ENCODE measurements around the gene NFIA. TPM values are rescaled to one million over a fixed set of nuclear protein-coding genes. Genes with fewer than 3 reads are reported as not detected.

NFIA gene
- total and polyA plus RNA-seq, 10 of the 15 experiments (the other 5 are each of a cell fraction or from before 2014, with no cell fraction given): 0.10 to 0.16 TPM; not detected in 8

GRCh38 chr1:61368876-61369275 lies 286.5 kb downstream of the NFIA start (continued):
- TF ChIP-seq POLR2AphosphoS2 (IDR thresholded peaks at IDR 0.05; ENCODE audit: low read depth, low read length) (no peak), FOXM1 (IDR thresholded peaks at IDR 0.05; ENCODE audit: low read depth, low read length) (no peak)

DNA sequence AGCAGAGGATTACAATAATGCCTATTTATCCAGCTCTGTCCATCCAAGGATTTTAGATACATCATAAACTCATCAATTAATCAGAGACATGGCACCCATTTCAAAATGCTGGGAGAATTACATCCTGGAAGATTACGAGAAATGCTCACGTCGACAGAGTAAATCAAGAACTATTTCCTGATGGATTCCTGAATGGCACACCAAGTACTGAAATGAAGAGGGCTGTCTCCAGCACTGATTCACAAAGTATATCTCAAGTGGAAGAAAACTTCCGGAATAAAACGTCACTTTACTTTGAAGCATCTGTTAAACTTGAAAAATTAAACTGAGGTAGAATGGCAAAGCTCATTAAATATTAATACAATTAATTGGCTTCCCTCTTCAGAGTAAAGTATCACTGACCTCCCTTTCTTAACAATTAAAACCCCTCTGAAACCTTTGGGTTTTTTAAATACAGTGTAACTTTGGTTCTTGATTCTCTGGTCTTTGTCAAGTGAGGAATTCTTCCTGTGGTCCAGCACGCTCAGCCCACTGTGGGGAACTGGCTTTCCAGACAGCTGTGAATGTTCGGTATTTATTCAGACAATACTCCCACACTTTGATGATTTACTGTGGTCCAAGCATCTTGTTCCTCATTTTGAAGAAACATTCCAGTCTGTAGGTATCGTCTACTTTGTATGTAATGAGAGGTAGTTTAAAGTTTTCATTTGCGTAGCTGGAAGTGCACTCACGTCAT lies 288.0 kb downstream of the NFIA start:
- Histone ChIP-seq H3K27me3 (replicated peaks in 1 of 2; ENCODE audit: control insufficient read depth in 2 of 2, insufficient read depth in 2 of 2, low read length in 1 of 2) (peaks cover 0 to 3% of the 10 kb centered on the region in 2 experiments; a peak in 1 of 4 replicates), H3K79me2 (ENCODE audit: control insufficient read depth, insufficient read depth, low read length) (no peaks in the 10 kb centered on the region), H3K27ac (ENCODE audit: control insufficient read depth, insufficient read depth) (no peak overlapping the region), H3K36me3 (ENCODE audit: control insufficient read depth in 2 of 2, insufficient read depth in 2 of 2, low read length in 1 of 2) (no peaks in the 10 kb centered on the region), H3K9me3 (replicated peaks; ENCODE audit: control insufficient read depth, insufficient read depth, low read length) (no peaks in the 10 kb centered on the region), H3K4me1 (ENCODE audit: control insufficient read depth, insufficient read depth, low read length) (no peaks in the 10 kb centered on the region), H4K20me1 (ENCODE audit: control insufficient read depth, insufficient read depth) (no peaks in the 10 kb centered on the region), H3K4me3 (no peak overlapping the region), H3K9ac (ENCODE audit: control insufficient read depth, insufficient read depth, low read length) (no peak overlapping the region), H3K4me2 (ENCODE audit: control insufficient read depth, insufficient read depth) (no peak overlapping the region), H2AFZ (ENCODE audit: control insufficient read depth, low read depth, low read length) (no peak overlapping the region)
- ChIA-PET POLR2A (no interaction called here), RAD21 (ENCODE audit: unreplicated experiment) (no interaction called here), CTCF (no interaction called here), SMC1A (ENCODE audit: uncharacterized antibody, unreplicated experiment) (no interaction called here)
- no peak for ATAC-seq
- TF ChIP-seq KAT2A (conservative IDR thresholded peaks at IDR 0.05; ENCODE audit: control insufficient read depth, low read depth, low read length): no peak
- no peak for TF ChIP-seq NR2C1 (IDR thresholded peaks at IDR 0.05)
- no peak for TF ChIP-seq NBN (IDR thresholded peaks at IDR 0.05)
- TF ChIP-seq SRF (IDR thresholded peaks at IDR 0.05; ENCODE audit: low read depth in 2 of 2, low read length in 2 of 2): no peak
- TF ChIP-seq RAD51 (IDR thresholded peaks at IDR 0.05): no peak
- no peak for TF ChIP-seq NR2C2 (IDR thresholded peaks at IDR 0.05; ENCODE audit: borderline replicate concordance, control insufficient read depth, insufficient read length, low read depth)
- TF ChIP-seq BHLHE40 (IDR thresholded peaks at IDR 0.05; ENCODE audit: borderline replicate concordance in 1 of 2, low read depth in 2 of 2, low read length in 1 of 2): no peak
- TF ChIP-seq RELB (IDR thresholded peaks at IDR 0.05; ENCODE audit: low read depth): no peak
- TF ChIP-seq, protein P1, sequence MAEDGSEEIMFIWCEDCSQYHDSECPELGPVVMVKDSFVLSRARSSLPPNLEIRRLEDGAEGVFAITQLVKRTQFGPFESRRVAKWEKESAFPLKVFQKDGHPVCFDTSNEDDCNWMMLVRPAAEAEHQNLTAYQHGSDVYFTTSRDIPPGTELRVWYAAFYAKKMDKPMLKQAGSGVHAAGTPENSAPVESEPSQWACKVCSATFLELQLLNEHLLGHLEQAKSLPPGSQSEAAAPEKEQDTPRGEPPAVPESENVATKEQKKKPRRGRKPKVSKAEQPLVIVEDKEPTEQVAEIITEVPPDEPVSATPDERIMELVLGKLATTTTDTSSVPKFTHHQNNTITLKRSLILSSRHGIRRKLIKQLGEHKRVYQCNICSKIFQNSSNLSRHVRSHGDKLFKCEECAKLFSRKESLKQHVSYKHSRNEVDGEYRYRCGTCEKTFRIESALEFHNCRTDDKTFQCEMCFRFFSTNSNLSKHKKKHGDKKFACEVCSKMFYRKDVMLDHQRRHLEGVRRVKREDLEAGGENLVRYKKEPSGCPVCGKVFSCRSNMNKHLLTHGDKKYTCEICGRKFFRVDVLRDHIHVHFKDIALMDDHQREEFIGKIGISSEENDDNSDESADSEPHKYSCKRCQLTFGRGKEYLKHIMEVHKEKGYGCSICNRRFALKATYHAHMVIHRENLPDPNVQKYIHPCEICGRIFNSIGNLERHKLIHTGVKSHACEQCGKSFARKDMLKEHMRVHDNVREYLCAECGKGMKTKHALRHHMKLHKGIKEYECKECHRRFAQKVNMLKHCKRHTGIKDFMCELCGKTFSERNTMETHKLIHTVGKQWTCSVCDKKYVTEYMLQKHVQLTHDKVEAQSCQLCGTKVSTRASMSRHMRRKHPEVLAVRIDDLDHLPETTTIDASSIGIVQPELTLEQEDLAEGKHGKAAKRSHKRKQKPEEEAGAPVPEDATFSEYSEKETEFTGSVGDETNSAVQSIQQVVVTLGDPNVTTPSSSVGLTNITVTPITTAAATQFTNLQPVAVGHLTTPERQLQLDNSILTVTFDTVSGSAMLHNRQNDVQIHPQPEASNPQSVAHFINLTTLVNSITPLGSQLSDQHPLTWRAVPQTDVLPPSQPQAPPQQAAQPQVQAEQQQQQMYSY (CRISPR knock-in tag; IDR thresholded peaks at IDR 0.05): no peak
- no peak for TF ChIP-seq RFX5 (IDR thresholded peaks at IDR 0.05; ENCODE audit: low read depth, low read length)
- TF ChIP-seq RBBP5 (conservative IDR thresholded peaks at IDR 0.05): no peak
- no peak for TF ChIP-seq FOXK2 (IDR thresholded peaks at IDR 0.05)
- no TSS peak for BruUV-seq (replicated peaks)
- FAIRE-seq: no peak
- DNase-seq (ENCODE audit: low read depth, low spot score): no peak
- in situ Hi-C loops (cut with MboI) (no loop called here), intact Hi-C loops (cut with micrococcal nuclease; ENCODE audit: unreplicated experiment) (no loop called here)
- 56% methylated on average over 10 of the region's 10 CpGs for WGBS (ENCODE audit: insufficient coverage, insufficient replicate concordance, low lambda C conversion rate, missing lambda C conversion rate)

Measured in GM12878 (cell line).